HCT116 (cell line): ENCODE measurements around the gene CDH16. TPM values are rescaled to one million over a fixed set of nuclear protein-coding genes. Genes with fewer than 3 reads are reported as not detected.

Experiments used
- ATAC-seq: fragments of 200-7000 bp; cut with Tn5 transposase; 2 replicates; pipeline ENCODE4 v1.9.1; 2020; ENCODE audit warnings: mild to moderate bottlenecking, moderate library complexity
- BruUV-seq: library from RNA; stranded (reverse); fragments of 400-500 nt; replicated peaks from 2 replicates; lab custom pipeline; 2021; lab: Mats Ljungman, UMichigan
- CTCF ChIA-PET: fragments of 300-600 bp; sonication (Branson Sonifier 250); formaldehyde crosslinking; loops from one replicate; lab custom pipeline; 2021; ENCODE audit warnings: antibody characterized with exemption; lab: Charles Lee
- POLR2A ChIA-PET: fragments of 300-600, 350-600 bp; sonication (Branson Sonifier 250); formaldehyde crosslinking; loops from one replicate; lab custom pipeline; 2021; ENCODE audit warnings: antibody characterized with exemption; lab: Charles Lee
- RAD21 ChIA-PET, 2 experiments: fragments of 300-600 bp; sonication (Branson Sonifier 250); formaldehyde crosslinking; loops; one replicate each; lab custom pipeline; 2023; ENCODE audit warnings: low total read pairs in 2 of 2; ENCODE audit not compliant: uncharacterized antibody in 2 of 2, unreplicated experiment in 2 of 2, low non-redundant PET in 1 of 2; lab: Charles Lee
- DNase-seq: peaks from one replicate; pipeline ENCODE4 v3.0.0-alpha.2; 2010; ENCODE audit warnings: low read depth, low spot score
- H2AFZ ChIP-seq: fragments of 200-600 bp; shearing (Covaris generic), sonication (generic); 2 replicates; pipeline ENCODE4 v1.6.1; 2017; ENCODE audit warnings: low read depth, mixed run types, mixed read lengths, antibody characterized with exemption, low read length; ENCODE audit not compliant: poor library complexity, severe bottlenecking
- H3K27ac ChIP-seq: 2 replicates; pipeline ENCODE4 v1.5.1; 2012; ENCODE audit warnings: low read depth, low read length
- H3K27me3 ChIP-seq: fragments of 200-600 bp; sonication (generic); 2 replicates; pipeline ENCODE4 v1.6.1; 2016; ENCODE audit warnings: mixed run types, low read length, mixed read lengths; ENCODE audit not compliant: insufficient read depth
- H3K36me3 ChIP-seq, 2 experiments: fragments of 200-500 bp in 1 of 2; fragments of 200-600 bp in 1 of 2; sonication (Bioruptor generic) in 1 of 2; sonication (generic) in 1 of 2; 2 replicates each; pipeline versions ENCODE4 v1.5.1 to v1.6.1; 2014 to 2016; ENCODE audit warnings: low read length in 2 of 2, inconsistent platforms in 1 of 2, mixed read lengths in 1 of 2, mixed run types in 1 of 2; ENCODE audit not compliant: insufficient read depth in 2 of 2, control insufficient read depth in 1 of 2
- H3K4me1 ChIP-seq, 2 experiments: fragments of 200-600 bp in 1 of 2; sonication (generic) in 1 of 2; 2 replicates each; pipeline versions ENCODE4 v1.5.1 to v1.6.1; 2012 to 2017; ENCODE audit warnings: low read length in 2 of 2, inconsistent platforms in 1 of 2, mild to moderate bottlenecking in 1 of 2, mixed read lengths in 1 of 2, mixed run types in 1 of 2, moderate library complexity in 1 of 2; ENCODE audit not compliant: insufficient read depth in 2 of 2, control insufficient read depth in 1 of 2
- H3K4me2 ChIP-seq: fragments of 200-600 bp; sonication (generic); 2 replicates; pipeline ENCODE4 v1.6.1; 2017; ENCODE audit warnings: mixed run types, low read length, mixed read lengths
- H3K4me3 ChIP-seq, 2 experiments: fragments of 200-600 bp in 1 of 2; sonication (generic) in 1 of 2; replicated peaks in 1 of 2; 2 replicates each; pipeline ENCODE4 v1.5.1; 2011 to 2016; ENCODE audit warnings: low read length in 2 of 2, control low read depth in 1 of 2, low read depth in 1 of 2, mild to moderate bottlenecking in 1 of 2, mixed read lengths in 1 of 2, mixed run types in 1 of 2
- H3K79me2 ChIP-seq: fragments of 200-600 bp; sonication (generic); 2 replicates; pipeline ENCODE4 v1.6.1; 2017; ENCODE audit warnings: mild to moderate bottlenecking, mixed run types, low read length, moderate library complexity, mixed read lengths; ENCODE audit not compliant: insufficient read depth
- H3K9ac ChIP-seq: fragments of 200-600 bp; sonication (generic); 2 replicates; pipeline ENCODE4 v1.6.1; 2016; ENCODE audit warnings: low read length, mixed read lengths
- H3K9me2 ChIP-seq: fragments of 200-600 bp; sonication (generic), shearing (Covaris generic); 2 replicates; pipeline ENCODE4 v1.6.1; 2017; ENCODE audit warnings: mixed run types, mild to moderate bottlenecking, moderate library complexity; ENCODE audit not compliant: insufficient read depth
- H3K9me3 ChIP-seq, 2 experiments: fragments of 200-500 bp in 1 of 2; fragments of 200-600 bp in 1 of 2; sonication (Bioruptor generic) in 1 of 2; sonication (generic) in 1 of 2; 2 replicates each; pipeline ENCODE4 v1.6.1; 2014 to 2017; ENCODE audit warnings: low read length in 2 of 2, mixed read lengths in 2 of 2, inconsistent platforms in 1 of 2, low read depth in 1 of 2, mild to moderate bottlenecking in 1 of 2, mixed run types in 1 of 2, moderate library complexity in 1 of 2; ENCODE audit not compliant: control insufficient read depth in 1 of 2, insufficient read depth in 1 of 2
- H4K20me1 ChIP-seq: fragments of 200-600 bp; sonication (generic), shearing (Covaris generic); 2 replicates; pipeline ENCODE4 v1.6.1; 2017; ENCODE audit warnings: mixed run types, mild to moderate bottlenecking, moderate library complexity; ENCODE audit not compliant: insufficient read depth
- ATF3 ChIP-seq: IDR thresholded peaks from 2 replicates; pipeline ENCODE4 v1.6.1; 2012
- CBX3 ChIP-seq: IDR thresholded peaks from 2 replicates; pipeline ENCODE4 v1.6.1; 2012; ENCODE audit warnings: low read depth
- CEBPB ChIP-seq: IDR thresholded peaks from 2 replicates; pipeline ENCODE4 v1.6.1; 2012; ENCODE audit warnings: low read depth
- EGR1 ChIP-seq: IDR thresholded peaks from 2 replicates; pipeline ENCODE4 v1.6.1; 2012; ENCODE audit warnings: low read depth
- ELF1 ChIP-seq: IDR thresholded peaks from 2 replicates; pipeline ENCODE4 v1.6.1; 2012; ENCODE audit warnings: low read depth, borderline replicate concordance
- EZH2 ChIP-seq: fragments of 200-600 bp; sonication (generic); IDR thresholded peaks from 2 replicates; pipeline ENCODE4 v1.6.1; 2017; ENCODE audit warnings: antibody characterized with exemption, mixed run types
- EZH2phosphoT487 ChIP-seq: fragments of 200-600 bp; IDR thresholded peaks from 2 replicates; pipeline ENCODE4 v1.6.1; 2018; ENCODE audit warnings: antibody characterized with exemption, borderline replicate concordance
- FOSL1 ChIP-seq: IDR thresholded peaks from 2 replicates; pipeline ENCODE4 v1.6.1; 2012; ENCODE audit warnings: low read depth
- JUND ChIP-seq: IDR thresholded peaks from 2 replicates; pipeline ENCODE4 v1.6.1; 2012
- POLR2A ChIP-seq: IDR thresholded peaks from 2 replicates; pipeline ENCODE4 v1.7.0; 2011; ENCODE audit warnings: borderline replicate concordance; ENCODE audit not compliant: insufficient read depth, insufficient read length; ENCODE audit errors: extremely low read depth
- RAD21 ChIP-seq: IDR thresholded peaks from 2 replicates; pipeline ENCODE4 v1.6.1; 2012; ENCODE audit warnings: low read depth, mild to moderate bottlenecking
- REST ChIP-seq: IDR thresholded peaks from 2 replicates; pipeline ENCODE4 v1.6.1; 2012; ENCODE audit warnings: low read depth
- SIN3A ChIP-seq: IDR thresholded peaks from 2 replicates; pipeline ENCODE4 v1.6.1; 2012; ENCODE audit warnings: low read depth
- SP1 ChIP-seq: IDR thresholded peaks from 2 replicates; pipeline ENCODE4 v1.6.1; 2012; ENCODE audit warnings: low read depth
- TCF7L2 ChIP-seq: IDR thresholded peaks from 2 replicates; pipeline ENCODE4 v1.7.0; 2011; ENCODE audit warnings: borderline replicate concordance, inconsistent platforms; ENCODE audit not compliant: insufficient read depth, insufficient read length; ENCODE audit errors: extremely low read depth
- ZFX ChIP-seq: fragments of 450-650 bp; IDR thresholded peaks from 2 replicates; pipeline ENCODE4 v1.6.1; 2017
- ZNF274 ChIP-seq: fragments of 200-500 bp; sonication (Bioruptor generic); IDR thresholded peaks from 2 replicates; pipeline ENCODE4 v1.6.1; 2014; ENCODE audit warnings: mild to moderate bottlenecking, low read depth, low read length, inconsistent platforms
- intact Hi-C: fragments of 100-400 bp; cut with micrococcal nuclease; formaldehyde crosslinking; loops from 2 replicates; pipeline ENCODE4 v1.10.0; 2022
- total RNA-seq: library from RNA; stranded (reverse); gene quantifications from one replicate; pipeline ENCODE4 v1.2.1, GENCODE V29; 2021; ENCODE audit not compliant: unreplicated experiment
- TF ChIP-seq, protein P1 (sequence below): IDR thresholded peaks from 2 replicates; pipeline ENCODE4 v1.6.1; 2012
- TF ChIP-seq, protein P2 (sequence below): IDR thresholded peaks from 2 replicates; pipeline ENCODE4 v1.6.1; 2011; ENCODE audit warnings: mild to moderate bottlenecking, low read length, moderate library complexity; ENCODE audit not compliant: insufficient replicate concordance; ENCODE audit errors: extremely low read depth
- TF ChIP-seq, protein P3 (sequence below), 3 experiments: fragments of 200-600 bp in 1 of 3; sonication (generic) in 1 of 3; IDR thresholded peaks in 2 of 3; conservative IDR thresholded peaks in 1 of 3; 2 replicates each; pipeline ENCODE4 v1.5.1; 2012 to 2017; ENCODE audit warnings: low read depth in 2 of 3, low read length in 2 of 3, antibody characterized with exemption in 1 of 3, borderline replicate concordance in 1 of 3, control low read depth in 1 of 3, mild to moderate bottlenecking in 1 of 3, mixed read lengths in 1 of 3, mixed run types in 1 of 3, moderate library complexity in 1 of 3; ENCODE audit not compliant: insufficient read depth in 1 of 3

The CDH16 gene
- total RNA-seq, 1 experiment from 2014 or later, result not detected

- no peaks in the 10 kb centered on the region for H3K9me2 ChIP-seq
- POLR2A ChIA-PET, result no interaction called here
- ATAC-seq (no peak), DNase-seq (no peak)
- H3K79me2 ChIP-seq, result no peaks in the 10 kb centered on the region
- no peak overlapping the region for H3K4me3 ChIP-seq
- H3K27ac ChIP-seq, result no peak overlapping the region
- no peaks in the 10 kb centered on the region for H3K36me3 ChIP-seq
- CTCF ChIA-PET, result no interaction called here
- RAD21 ChIA-PET, result no interaction called here
- H3K4me1 ChIP-seq, result peaks cover 10 to 25% of the 10 kb centered on the region in 2 experiments
- BruUV-seq, result no TSS peak
- no peaks in the 10 kb centered on the region for H3K27me3 ChIP-seq
- H2AFZ ChIP-seq, result no peak overlapping the region
- H3K4me2 ChIP-seq, result no peak overlapping the region
- intact Hi-C loops, result no loop called here
- TF ChIP-seq ELF1 (no peak), TCF7L2 (no peak), FOSL1 (no peak), CEBPB (no peak), EGR1 (no peak), EZH2 (no peak), ZNF274 (no peak), REST (no peak), SIN3A (no peak), SP1 (no peak), EZH2phosphoT487 (no peak), CBX3 (no peak), ATF3 (no peak), RAD21 (no peak), ZFX (no peak), JUND (no peak), POLR2A (no peak)
- TF ChIP-seq, protein P1, sequence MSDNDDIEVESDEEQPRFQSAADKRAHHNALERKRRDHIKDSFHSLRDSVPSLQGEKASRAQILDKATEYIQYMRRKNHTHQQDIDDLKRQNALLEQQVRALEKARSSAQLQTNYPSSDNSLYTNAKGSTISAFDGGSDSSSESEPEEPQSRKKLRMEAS, result no peak
- TF ChIP-seq, protein P2, sequence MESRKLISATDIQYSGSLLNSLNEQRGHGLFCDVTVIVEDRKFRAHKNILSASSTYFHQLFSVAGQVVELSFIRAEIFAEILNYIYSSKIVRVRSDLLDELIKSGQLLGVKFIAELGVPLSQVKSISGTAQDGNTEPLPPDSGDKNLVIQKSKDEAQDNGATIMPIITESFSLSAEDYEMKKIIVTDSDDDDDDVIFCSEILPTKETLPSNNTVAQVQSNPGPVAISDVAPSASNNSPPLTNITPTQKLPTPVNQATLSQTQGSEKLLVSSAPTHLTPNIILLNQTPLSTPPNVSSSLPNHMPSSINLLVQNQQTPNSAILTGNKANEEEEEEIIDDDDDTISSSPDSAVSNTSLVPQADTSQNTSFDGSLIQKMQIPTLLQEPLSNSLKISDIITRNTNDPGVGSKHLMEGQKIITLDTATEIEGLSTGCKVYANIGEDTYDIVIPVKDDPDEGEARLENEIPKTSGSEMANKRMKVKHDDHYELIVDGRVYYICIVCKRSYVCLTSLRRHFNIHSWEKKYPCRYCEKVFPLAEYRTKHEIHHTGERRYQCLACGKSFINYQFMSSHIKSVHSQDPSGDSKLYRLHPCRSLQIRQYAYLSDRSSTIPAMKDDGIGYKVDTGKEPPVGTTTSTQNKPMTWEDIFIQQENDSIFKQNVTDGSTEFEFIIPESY, result no peak
- TF ChIP-seq, protein P3, sequence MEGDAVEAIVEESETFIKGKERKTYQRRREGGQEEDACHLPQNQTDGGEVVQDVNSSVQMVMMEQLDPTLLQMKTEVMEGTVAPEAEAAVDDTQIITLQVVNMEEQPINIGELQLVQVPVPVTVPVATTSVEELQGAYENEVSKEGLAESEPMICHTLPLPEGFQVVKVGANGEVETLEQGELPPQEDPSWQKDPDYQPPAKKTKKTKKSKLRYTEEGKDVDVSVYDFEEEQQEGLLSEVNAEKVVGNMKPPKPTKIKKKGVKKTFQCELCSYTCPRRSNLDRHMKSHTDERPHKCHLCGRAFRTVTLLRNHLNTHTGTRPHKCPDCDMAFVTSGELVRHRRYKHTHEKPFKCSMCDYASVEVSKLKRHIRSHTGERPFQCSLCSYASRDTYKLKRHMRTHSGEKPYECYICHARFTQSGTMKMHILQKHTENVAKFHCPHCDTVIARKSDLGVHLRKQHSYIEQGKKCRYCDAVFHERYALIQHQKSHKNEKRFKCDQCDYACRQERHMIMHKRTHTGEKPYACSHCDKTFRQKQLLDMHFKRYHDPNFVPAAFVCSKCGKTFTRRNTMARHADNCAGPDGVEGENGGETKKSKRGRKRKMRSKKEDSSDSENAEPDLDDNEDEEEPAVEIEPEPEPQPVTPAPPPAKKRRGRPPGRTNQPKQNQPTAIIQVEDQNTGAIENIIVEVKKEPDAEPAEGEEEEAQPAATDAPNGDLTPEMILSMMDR (IDR thresholded peaks at IDR 0.05 in 2 of 3, conservative IDR thresholded peaks at IDR 0.05 in 1 of 3; ENCODE audit: borderline replicate concordance in 1 of 3, insufficient read depth in 1 of 3, low read depth in 2 of 3, low read length in 2 of 3), result no peak
- no peak overlapping the region for H3K9ac ChIP-seq
- H4K20me1 ChIP-seq, result no peaks in the 10 kb centered on the region
- no peaks in the 10 kb centered on the region for H3K9me3 ChIP-seq
Measured at GRCh38 chr16:66908116-66908515, 10.6 kb downstream of the CDH16 start.
